ENCODE measurements around the gene NME4.

The NME4 gene

DNA sequence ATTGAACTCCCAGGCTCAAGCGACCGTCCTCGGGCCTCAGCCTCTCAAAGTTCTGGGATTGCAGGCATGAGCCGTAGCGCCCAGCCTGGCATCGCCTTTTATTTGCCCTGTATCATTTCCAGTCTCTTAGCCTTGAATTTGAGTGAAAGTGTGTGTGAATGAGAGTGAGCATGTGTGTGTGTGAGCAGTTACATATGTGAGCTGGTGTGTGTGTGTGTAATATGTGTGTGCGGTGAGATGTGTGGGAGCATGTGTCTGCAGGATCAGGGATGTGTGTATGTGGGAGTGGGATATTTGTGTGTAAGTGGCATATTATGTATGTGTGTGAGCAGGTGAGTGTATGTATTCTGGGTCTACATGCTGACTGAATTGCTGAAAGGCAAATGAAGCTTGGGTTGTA is 33.9 kb downstream of the NME4 start:
- Mint-ChIP-seq H3K27me3 (ENCODE audit: low read depth) (no peaks in the 10 kb centered on the region), H3K27ac (no peak overlapping the region), H3K4me3 (no peak overlapping the region), H3K9me3 (no peaks in the 10 kb centered on the region), H3K4me1 (ENCODE audit: low read depth) (peaks cover 17% of the 10 kb centered on the region), H3K36me3 (ENCODE audit: low read depth) (peaks cover 4% of the 10 kb centered on the region)
- no peak for DNase-seq (ENCODE audit: low spot score)

DNA sequence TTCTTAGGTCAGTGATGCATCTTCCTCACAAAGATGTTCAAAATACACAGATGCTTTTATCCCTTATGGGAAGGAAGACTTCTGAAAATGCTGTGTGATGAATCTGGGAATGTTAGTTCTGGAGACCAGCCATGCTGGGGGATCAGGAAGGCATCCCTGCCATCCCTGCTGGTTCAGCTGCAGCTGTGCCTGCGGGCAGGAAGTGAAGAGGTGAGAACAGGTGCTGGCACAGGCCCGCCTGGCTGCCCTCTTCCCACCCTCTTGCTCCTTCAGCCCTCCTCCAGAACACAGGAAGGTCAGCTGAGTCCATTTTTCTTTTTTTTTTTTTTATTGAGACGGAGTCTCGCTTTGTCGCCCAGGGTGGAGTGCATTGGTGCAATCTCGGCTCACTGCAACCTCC is 43.6 kb downstream of the NME4 start:
- Mint-ChIP-seq H3K27me3 (ENCODE audit: low read depth) (no peaks in the 10 kb centered on the region), H3K36me3 (ENCODE audit: low read depth) (no peaks in the 10 kb centered on the region), H3K4me3 (no peak overlapping the region), H3K4me1 (ENCODE audit: low read depth) (peaks cover 4% of the 10 kb centered on the region), H3K27ac (no peak overlapping the region), H3K9me3 (no peaks in the 10 kb centered on the region)
- DNase-seq (ENCODE audit: low spot score) = no peak

- Mint-ChIP-seq H3K36me3 (ENCODE audit: low read depth) (no peaks in the 10 kb centered on the region), H3K27me3 (ENCODE audit: low read depth) (no peaks in the 10 kb centered on the region), H3K9me3 (no peaks in the 10 kb centered on the region), H3K27ac (no peak overlapping the region), H3K4me3 (no peak overlapping the region), H3K4me1 (ENCODE audit: low read depth) (peaks cover 4% of the 10 kb centered on the region)
- no peak for DNase-seq (ENCODE audit: low spot score)
These were observed 44.4 kb downstream of the NME4 start for GRCh38 chr16:441447-441846.

DNA sequence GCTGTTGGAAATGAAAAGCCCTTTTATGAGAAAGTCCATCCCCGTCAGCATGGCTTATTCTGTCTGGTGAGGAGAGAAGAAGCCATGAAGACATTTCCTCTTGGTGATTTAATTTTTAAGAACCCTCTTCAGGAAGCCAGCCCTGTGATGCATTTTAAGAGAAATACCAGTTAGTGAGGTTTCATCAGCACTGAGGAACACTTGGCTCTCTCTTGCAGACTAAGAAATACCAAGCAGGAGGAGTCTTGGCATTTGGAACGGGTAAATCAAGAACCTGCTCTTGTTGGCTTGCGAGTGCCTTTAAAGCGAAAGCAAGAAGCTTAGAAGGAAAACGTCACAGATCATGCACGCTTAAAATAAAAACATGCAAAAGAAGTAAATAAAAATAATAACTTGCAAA is 46.0 kb downstream of the NME4 start:
- Mint-ChIP-seq H3K27ac (no peak overlapping the region), H3K9me3 (no peaks in the 10 kb centered on the region), H3K4me3 (no peak overlapping the region), H3K27me3 (ENCODE audit: low read depth) (no peaks in the 10 kb centered on the region), H3K4me1 (ENCODE audit: low read depth) (peaks cover 4% of the 10 kb centered on the region), H3K36me3 (ENCODE audit: low read depth) (no peaks in the 10 kb centered on the region)
- DNase-seq (ENCODE audit: low spot score) = no peak

- no peak overlapping the region for H3K27ac Mint-ChIP-seq
- no peaks in the 10 kb centered on the region for H3K9me3 Mint-ChIP-seq
- no peak overlapping the region for H3K4me3 Mint-ChIP-seq
- no peaks in the 10 kb centered on the region for H3K36me3 Mint-ChIP-seq (ENCODE audit: low read depth)
- peaks cover 4% of the 10 kb centered on the region for H3K4me1 Mint-ChIP-seq (ENCODE audit: low read depth)
- no peaks in the 10 kb centered on the region for H3K27me3 Mint-ChIP-seq (ENCODE audit: low read depth)
- no peak for DNase-seq (ENCODE audit: low spot score)
These were observed 47.0 kb downstream of the NME4 start for GRCh38 chr16:444027-444426.

DNA sequence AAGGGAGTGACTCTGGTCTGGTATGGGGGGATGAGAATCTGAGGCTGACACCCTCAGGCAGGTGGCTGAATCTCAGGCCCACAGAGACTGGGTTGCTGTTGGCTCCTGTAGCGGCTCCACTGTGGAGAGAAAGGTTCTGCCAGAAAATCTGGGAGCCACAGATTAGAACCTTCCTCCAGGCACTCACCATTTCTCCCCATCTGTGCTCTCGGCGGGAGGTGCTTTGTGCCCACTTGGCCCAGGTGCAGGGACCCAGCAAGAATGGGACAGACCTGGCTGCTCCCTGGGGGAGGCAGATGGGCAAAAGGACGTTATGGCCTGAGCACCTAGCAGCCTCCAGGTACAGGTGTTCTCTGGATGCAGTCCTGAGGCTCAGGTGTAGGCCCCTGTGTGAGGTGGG is 48.6 kb downstream of the NME4 start:
- H3K4me1 Mint-ChIP-seq (ENCODE audit: low read depth) = peaks cover 4% of the 10 kb centered on the region
- H3K36me3 Mint-ChIP-seq (ENCODE audit: low read depth) = no peaks in the 10 kb centered on the region
- H3K27me3 Mint-ChIP-seq (ENCODE audit: low read depth) = no peaks in the 10 kb centered on the region
- H3K4me3 Mint-ChIP-seq = no peak overlapping the region
- no peak for DNase-seq (ENCODE audit: low spot score)
- no peaks in the 10 kb centered on the region for H3K9me3 Mint-ChIP-seq
- no peak overlapping the region for H3K27ac Mint-ChIP-seq

Measured in T-helper 2 cell treated with Interferon-gamma antibody and Interleukin-4, amounts not matched to agents 5 μg/mL and 100 μg/mL, for 36 hours (primary cell).